OCI-M1 (cell line): ENCODE results near the gene BIK.

Experiments
- DNase-seq: peaks from one replicate; lab custom pipeline; 2025; lab: John Stamatoyannopoulos, UW

BIK gene

DNA sequence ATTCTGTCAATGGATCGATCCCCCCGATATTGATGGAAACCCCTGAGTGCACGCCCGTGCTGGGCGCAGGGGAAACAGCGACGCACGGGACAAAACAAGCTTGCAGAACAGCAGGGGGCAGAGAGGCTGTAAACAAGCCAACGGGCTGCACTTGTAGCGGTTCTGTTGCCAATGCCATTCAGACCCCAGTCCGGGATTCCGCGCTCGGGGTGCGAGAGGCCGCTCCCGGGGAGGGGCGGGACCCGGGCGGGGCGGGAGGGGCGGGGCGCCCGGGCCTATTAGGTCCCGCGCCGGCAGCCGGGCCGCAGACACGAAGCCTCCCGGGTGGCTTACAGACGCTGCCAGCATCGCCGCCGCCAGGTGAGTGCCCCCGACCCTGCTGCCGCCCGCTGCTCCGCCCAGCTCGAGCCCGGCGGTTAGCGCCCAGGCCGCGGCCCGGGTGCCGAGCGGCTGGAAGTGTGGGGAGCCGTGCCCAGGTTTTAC is at the start of gene BIK:
TSS of gene BIK (plus strand) at position 307 of the 483 bp plus-strand sequence. CDS start 13,273 bp downstream, outside the sequence.
- peak; percentile 63 for DNase-seq

GRCh38 chr22:43066134-43066533 is 44.4 kb upstream of the BIK start:
- no peak for DNase-seq

GRCh38 chr22:43066844-43067385 is 43.6 kb upstream of the BIK start:
- no peak for DNase-seq

DNA sequence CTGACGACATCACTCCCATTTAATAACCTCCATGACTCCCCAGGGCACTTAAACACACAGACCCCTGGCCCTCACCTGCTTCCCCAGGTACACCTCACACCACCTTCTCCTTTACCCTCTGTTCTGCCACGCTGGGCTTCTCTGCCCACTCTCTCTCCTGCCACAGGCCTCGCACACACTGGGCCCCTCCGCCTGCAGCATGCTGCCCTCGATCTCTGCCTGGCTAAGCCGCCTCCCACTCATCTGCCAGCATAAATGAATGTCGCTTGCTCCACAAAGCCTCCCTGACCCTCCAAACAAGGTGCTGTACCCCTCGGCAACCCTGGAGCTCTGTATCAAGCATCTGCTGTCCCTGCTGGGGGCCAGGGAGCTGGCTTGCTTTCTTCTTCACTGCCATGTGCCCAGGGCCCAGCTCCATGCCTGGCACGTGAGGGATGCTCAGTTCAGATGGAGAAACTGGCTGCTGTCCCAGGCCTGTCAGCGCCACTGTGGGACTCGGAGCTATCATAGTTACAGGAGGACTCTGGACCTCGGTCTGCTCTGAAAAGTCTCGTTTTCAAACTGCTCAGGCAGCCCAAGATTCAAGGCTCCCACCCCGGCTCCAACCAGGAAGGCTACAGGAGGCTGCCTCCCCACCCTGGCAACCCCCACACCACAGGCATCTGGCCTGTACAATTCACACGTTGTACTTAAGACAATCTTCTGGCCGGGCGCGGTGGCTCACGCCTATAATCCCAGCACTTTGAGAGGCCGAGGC is 33.3 kb upstream of the BIK start:
- no peak for DNase-seq

- DNase-seq: no peak
These were observed 32.0 kb upstream of the BIK start for GRCh38 chr22:43078522-43078921.

DNA sequence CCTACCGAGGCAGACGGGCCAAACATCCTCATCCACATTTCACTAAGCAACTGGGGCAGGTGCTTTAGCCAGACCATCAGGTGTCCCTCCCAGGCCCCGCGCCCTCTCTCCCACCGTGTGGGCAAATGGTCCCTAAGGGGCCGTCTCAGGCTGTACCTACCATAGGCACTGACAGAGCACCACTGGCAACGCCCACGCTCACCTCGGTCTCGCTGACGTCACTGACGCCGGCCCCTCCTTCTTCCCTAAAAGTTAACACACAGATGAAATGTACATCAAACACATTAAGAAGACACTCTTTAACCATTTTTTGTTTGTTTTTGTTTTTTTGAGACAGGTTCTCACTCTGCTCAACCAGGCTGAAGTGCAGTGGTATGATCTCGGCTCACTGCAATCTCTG is 30.8 kb upstream of the BIK start:
- no peak for DNase-seq

- DNase-seq: no peak
These were observed 29.9 kb upstream of the BIK start for GRCh38 chr22:43080616-43081015.

DNA sequence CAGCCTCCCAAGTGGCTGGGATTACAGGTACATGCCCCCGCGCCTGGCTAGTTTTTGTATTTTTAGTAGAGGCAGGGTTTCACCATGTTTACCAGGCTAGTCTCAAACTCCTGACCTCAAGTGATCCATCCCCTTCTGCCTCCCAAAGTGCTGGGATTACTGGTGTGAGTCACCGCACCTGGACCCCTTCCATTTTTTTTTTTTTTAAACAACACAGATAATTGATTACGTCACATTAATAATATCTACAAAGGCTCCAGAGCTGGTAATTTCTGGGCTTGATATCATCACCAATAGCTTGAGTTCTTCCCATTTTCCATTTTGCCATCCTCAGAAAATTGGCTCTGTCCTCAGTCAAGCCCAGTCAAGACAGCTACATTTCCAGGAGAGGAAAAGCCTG is 28.6 kb upstream of the BIK start:
- no peak for DNase-seq

DNA sequence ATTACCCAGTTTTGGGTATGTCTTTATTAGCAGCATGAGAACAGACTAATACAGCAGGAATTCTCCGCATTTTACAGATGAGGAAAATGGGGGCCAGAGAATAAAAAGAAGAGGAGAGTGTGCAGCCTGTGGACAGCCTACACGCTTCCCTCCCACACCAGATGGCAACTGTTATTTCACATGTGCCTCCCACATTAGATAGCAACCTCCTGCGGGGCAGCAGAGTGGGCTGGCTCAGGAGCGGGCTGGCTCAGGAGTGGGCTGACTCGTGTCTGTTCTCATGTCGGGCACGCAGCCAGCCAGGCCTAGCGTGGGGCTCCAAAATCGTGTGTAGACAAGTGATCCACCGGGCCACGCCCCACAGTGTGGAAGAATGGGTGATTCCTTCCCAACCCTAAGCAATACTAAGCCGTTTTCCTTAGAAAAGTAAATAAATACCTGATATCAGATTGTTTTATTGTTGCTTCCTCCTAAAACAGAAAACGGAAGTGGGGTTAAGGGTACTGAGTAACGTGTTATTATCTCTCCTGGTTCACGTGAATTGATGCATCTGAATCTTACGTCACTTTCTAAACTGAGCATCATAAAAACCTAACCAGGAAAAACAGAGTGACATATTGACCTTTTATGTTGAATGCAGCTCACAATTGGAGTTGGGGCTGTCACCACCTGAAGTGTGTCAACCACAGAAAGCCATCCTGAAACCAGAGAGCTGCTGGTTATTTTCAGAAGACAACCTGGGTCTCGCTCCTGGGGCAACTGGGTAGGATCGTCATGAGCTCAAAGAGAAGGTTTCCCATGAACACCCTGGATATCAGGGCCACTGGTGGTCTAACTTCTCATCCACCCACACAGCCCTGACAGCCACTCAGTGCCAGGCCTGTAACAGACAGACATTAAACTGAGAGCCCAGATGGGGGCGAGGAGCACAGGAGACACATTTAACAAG is 24.6 kb upstream of the BIK start:
- no peak for DNase-seq

- no peak for DNase-seq
These were observed 21.9 kb upstream of the BIK start for GRCh38 chr22:43088627-43088983.

GRCh38 chr22:43088984-43089717 is 21.4 kb upstream of the BIK start, which contains the start of gene TTLL1:
Gene TTLL1 (minus strand): TSS chr22:43089391. CDS start chr22:43075586, 13,805 bp downstream.
- DNase-seq: peak; percentile 93

- peak; percentile 95 for DNase-seq
These were observed 20.3 kb upstream of the BIK start for GRCh38 chr22:43090130-43090789.

DNA sequence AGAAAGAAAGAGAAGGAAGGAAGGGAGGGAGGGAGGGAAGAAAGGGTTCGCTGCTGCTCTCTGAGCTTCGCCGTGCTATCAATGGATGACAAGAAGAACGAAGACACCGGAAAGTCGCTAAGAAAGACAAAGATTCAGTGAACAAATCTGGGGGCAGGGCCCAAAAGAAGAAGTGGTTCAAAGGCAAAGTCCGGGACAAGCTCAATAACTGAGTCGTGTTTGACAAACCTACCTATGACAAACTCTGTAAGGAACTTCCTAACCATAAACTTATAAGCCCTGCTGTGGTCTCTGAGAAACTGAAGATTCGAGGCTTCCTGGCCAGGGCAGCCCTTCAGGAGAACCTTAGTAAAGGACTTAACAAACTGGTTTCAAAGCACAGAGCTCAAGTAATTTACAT is 18.5 kb upstream of the BIK start:
- DNase-seq: no peak

DNA sequence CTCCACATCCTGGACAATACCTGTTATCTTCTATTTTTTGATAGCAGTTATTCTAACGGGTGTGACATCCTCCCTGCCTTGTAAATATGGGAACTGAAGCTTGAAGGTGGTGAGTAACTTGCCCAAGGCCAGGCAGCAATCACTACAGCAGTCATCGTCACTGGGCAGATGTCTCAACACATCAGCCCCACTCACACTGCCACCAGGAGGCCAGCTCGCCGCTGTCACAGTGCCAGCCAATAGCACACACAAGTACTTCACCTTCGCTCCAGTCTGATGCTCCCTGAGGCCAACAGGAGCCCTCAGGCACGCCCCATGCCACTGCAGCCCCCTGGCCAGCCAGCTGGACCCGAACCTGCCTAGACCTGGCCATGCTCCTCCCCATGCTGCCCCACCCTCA is 16.5 kb upstream of the BIK start:
- no peak for DNase-seq

GRCh38 chr22:43094551-43094950 is 16.0 kb upstream of the BIK start:
- DNase-seq: no peak

GRCh38 chr22:43096420-43096819 is 14.1 kb upstream of the BIK start:
- no peak for DNase-seq

DNA sequence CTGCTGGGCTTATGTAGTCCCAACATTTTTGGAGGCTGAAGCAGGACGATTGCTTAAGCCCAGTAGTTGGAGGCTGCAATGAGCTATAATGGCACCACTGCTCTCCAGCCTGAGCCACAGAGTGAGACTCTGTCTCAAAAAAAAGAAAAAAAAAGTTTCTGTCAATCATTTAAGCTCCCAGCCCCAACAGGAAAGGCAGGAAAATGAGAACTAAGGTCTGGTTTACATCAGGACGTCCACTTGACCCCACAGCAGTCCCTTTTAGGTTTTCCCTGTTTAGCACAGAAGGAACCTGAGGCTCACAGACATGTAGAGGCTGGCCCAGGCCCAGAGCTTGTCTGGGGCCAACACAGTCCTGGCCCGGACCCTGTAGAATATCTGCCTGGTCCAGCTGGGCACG is 12.2 kb upstream of the BIK start:
- DNase-seq: no peak

DNA sequence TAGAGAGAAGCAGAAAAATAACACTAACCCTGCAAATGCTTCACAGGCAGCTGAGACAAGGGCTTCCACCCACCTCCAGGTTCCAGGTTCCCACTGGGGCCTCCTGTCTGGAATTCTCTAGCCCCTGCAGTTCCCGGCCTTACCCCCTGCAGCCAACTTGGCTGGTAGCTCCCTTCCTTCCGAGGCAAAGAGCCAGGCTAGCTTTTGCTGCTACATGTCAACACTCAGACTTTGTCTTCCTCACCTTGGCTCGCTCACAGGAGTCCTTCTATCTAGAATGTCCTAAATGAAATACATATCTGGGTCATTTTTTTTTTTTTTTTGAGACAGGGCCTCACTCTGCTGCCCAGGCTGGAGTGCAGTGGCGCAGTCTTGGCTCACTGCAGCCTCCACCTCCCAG is 11.5 kb upstream of the BIK start:
- DNase-seq: no peak

DNA sequence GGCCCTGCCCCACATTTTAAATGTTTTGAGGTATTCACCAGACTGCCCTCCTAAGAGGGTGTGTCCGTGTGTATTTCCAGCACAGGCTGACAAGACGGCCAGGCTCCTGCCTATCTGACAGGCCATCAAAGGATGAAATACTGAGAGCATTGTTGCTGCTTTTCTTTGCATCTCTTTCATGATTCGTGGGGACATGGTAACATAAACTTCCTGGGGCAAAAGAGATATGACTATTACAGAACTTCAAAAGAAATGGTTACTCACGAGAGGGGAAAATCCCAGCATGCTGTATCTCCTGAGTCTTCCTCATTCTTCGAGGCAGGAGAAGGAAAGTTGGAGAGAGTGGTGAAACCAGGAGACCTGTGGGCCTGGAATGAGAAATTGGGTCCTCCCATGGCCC is 10.3 kb upstream of the BIK start:
- DNase-seq: no peak

- no peak for DNase-seq
These were observed 9.2 kb upstream of the BIK start for GRCh38 chr22:43101306-43101705.

DNA sequence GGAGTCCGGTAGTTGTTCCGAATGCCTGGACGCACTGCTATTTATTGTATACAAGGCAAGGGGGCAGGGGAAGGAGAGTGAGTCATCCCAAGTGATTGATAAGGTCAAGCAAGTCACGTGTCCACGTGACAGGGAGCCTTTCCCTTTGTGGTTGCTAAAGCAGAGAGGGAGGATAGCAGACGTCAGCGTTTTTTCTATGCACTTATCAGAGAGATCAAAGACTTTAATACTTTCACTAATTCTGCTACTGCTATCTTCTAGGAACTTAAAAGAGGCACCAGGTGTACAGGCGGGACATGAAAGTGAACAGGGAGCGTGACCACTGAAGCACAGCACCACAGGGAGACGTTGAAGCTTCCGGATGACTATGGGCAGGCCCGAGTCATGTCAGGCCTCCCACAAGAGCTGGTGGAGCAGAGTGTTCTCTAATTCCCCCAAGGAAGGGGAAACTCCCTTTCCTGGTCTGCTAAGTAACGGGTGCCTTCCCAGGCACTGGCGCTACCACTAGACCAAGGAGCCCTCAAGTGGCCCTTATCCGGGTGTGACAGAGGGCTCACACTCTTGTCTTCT is 6.4 kb upstream of the BIK start:
- peak; percentile 95 for DNase-seq
